Measurements from ENCODE around the gene SLC2A13. TPM values are rescaled to one million over a fixed set of nuclear protein-coding genes. Genes with fewer than 3 reads are reported as not detected.
"Not testable (repeated sequence)": the region's sequence is repeated elsewhere in the genome, so short reads cannot be mapped to it uniquely, and the experiment has no call there.

Gene SLC2A13
- total RNA-seq, 1 experiment from 2014 or later = 15.3 TPM

DNA sequence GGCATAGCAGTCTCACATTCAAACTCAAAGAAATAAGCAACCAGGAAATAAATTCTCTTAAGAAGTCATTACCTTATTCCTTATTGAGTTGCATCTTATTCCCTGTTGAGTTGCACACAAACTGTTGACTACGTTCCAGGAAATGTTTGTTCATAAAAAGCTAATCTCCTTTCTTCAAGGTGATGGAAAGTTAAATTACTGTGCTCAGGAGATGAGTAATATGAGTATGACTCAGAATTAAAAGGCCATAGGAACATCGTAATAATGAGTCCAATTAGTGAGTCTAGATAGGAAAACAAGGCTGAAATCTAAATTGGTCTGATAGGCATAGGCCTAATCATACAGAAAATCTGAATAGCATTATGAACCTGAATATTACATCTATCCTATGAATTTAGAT lies 203.1 kb downstream of the SLC2A13 start:
- no peaks in the 10 kb centered on the region for H3K27me3 Mint-ChIP-seq (ENCODE audit: low read depth)
- no peaks in the 10 kb centered on the region for H3K36me3 Mint-ChIP-seq
- H3K4me1 Mint-ChIP-seq = no peaks in the 10 kb centered on the region
- no peak overlapping the region for H3K27ac Mint-ChIP-seq
- H3K4me3 Mint-ChIP-seq = no peak overlapping the region
- CTCF ChIA-PET = no interaction called here
- DNase-seq (ENCODE audit: low spot score) = no peak
- TF ChIP-seq, protein P1, sequence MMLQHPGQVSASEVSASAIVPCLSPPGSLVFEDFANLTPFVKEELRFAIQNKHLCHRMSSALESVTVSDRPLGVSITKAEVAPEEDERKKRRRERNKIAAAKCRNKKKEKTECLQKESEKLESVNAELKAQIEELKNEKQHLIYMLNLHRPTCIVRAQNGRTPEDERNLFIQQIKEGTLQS (CRISPR knock-in tag; conservative IDR thresholded peaks at IDR 0.05) = no peak
- TF ChIP-seq, protein P2, sequence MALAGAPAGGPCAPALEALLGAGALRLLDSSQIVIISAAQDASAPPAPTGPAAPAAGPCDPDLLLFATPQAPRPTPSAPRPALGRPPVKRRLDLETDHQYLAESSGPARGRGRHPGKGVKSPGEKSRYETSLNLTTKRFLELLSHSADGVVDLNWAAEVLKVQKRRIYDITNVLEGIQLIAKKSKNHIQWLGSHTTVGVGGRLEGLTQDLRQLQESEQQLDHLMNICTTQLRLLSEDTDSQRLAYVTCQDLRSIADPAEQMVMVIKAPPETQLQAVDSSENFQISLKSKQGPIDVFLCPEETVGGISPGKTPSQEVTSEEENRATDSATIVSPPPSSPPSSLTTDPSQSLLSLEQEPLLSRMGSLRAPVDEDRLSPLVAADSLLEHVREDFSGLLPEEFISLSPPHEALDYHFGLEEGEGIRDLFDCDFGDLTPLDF (CRISPR knock-in tag; IDR thresholded peaks at IDR 0.05) = no peak
- no peak for TF ChIP-seq SMAD3 (CRISPR knock-in tag; IDR thresholded peaks at IDR 0.05; ENCODE audit: borderline replicate concordance)
- TF ChIP-seq CBFB (CRISPR knock-in tag; IDR thresholded peaks at IDR 0.05; ENCODE audit: low read depth) = no peak
- TF ChIP-seq CREM (CRISPR knock-in tag; IDR thresholded peaks at IDR 0.05) = no peak
- TF ChIP-seq, protein P3, sequence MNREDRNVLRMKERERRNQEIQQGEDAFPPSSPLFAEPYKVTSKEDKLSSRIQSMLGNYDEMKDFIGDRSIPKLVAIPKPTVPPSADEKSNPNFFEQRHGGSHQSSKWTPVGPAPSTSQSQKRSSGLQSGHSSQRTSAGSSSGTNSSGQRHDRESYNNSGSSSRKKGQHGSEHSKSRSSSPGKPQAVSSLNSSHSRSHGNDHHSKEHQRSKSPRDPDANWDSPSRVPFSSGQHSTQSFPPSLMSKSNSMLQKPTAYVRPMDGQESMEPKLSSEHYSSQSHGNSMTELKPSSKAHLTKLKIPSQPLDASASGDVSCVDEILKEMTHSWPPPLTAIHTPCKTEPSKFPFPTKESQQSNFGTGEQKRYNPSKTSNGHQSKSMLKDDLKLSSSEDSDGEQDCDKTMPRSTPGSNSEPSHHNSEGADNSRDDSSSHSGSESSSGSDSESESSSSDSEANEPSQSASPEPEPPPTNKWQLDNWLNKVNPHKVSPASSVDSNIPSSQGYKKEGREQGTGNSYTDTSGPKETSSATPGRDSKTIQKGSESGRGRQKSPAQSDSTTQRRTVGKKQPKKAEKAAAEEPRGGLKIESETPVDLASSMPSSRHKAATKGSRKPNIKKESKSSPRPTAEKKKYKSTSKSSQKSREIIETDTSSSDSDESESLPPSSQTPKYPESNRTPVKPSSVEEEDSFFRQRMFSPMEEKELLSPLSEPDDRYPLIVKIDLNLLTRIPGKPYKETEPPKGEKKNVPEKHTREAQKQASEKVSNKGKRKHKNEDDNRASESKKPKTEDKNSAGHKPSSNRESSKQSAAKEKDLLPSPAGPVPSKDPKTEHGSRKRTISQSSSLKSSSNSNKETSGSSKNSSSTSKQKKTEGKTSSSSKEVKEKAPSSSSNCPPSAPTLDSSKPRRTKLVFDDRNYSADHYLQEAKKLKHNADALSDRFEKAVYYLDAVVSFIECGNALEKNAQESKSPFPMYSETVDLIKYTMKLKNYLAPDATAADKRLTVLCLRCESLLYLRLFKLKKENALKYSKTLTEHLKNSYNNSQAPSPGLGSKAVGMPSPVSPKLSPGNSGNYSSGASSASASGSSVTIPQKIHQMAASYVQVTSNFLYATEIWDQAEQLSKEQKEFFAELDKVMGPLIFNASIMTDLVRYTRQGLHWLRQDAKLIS (CRISPR knock-in tag; IDR thresholded peaks at IDR 0.05; ENCODE audit: borderline replicate concordance) = no peak
- no peak for TF ChIP-seq EMX1 (CRISPR knock-in tag; IDR thresholded peaks at IDR 0.05)
- H3K9me3 Mint-ChIP-seq = no peaks in the 10 kb centered on the region
- POLR2A ChIA-PET = no interaction called here
- ATAC-seq = no peak

DNA sequence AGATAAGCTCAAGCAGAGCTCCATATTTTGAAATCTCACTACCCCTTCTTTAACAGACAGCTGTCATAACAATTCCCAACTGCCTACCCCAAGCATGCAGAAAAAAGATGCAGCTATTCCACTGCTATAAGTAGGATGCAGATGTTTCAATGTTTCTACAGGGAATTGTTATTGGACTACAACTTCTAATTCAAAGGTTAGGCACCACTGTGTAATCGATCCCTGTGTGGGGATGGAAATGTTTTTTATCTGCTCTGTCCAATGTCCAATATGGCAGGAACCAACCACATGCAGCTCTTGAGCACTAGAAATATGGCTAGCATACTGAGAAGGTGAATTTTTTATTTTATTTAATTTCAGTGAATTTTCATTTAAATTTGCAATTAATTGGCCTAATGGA lies 208.6 kb downstream of the SLC2A13 start:
- CTCF ChIA-PET = no interaction called here
- TF ChIP-seq ATF1 (CRISPR knock-in tag; IDR thresholded peaks at IDR 0.05) = no peak
- TF ChIP-seq, protein P4, sequence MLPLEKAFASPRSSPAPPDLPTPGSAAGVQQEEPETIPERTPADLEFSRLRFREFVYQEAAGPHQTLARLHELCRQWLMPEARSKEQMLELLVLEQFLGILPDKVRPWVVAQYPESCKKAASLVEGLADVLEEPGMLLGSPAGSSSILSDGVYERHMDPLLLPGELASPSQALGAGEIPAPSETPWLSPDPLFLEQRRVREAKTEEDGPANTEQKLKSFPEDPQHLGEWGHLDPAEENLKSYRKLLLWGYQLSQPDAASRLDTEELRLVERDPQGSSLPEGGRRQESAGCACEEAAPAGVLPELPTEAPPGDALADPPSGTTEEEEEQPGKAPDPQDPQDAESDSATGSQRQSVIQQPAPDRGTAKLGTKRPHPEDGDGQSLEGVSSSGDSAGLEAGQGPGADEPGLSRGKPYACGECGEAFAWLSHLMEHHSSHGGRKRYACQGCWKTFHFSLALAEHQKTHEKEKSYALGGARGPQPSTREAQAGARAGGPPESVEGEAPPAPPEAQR (CRISPR knock-in tag; IDR thresholded peaks at IDR 0.05) = no peak
- TF ChIP-seq, protein P5, sequence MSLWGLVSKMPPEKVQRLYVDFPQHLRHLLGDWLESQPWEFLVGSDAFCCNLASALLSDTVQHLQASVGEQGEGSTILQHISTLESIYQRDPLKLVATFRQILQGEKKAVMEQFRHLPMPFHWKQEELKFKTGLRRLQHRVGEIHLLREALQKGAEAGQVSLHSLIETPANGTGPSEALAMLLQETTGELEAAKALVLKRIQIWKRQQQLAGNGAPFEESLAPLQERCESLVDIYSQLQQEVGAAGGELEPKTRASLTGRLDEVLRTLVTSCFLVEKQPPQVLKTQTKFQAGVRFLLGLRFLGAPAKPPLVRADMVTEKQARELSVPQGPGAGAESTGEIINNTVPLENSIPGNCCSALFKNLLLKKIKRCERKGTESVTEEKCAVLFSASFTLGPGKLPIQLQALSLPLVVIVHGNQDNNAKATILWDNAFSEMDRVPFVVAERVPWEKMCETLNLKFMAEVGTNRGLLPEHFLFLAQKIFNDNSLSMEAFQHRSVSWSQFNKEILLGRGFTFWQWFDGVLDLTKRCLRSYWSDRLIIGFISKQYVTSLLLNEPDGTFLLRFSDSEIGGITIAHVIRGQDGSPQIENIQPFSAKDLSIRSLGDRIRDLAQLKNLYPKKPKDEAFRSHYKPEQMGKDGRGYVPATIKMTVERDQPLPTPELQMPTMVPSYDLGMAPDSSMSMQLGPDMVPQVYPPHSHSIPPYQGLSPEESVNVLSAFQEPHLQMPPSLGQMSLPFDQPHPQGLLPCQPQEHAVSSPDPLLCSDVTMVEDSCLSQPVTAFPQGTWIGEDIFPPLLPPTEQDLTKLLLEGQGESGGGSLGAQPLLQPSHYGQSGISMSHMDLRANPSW (CRISPR knock-in tag; conservative IDR thresholded peaks at IDR 0.05; ENCODE audit: low read depth) = no peak
- POLR2A ChIA-PET = no interaction called here
- no peak for ATAC-seq
- Mint-ChIP-seq H3K4me1 (no peaks in the 10 kb centered on the region), H3K27me3 (ENCODE audit: low read depth) (no peaks in the 10 kb centered on the region), H3K9me3 (peaks cover 11% of the 10 kb centered on the region), H3K27ac (no peak overlapping the region), H3K4me3 (no peak overlapping the region), H3K36me3 (peaks cover 7% of the 10 kb centered on the region)
- no peak for DNase-seq (ENCODE audit: low spot score)

DNA sequence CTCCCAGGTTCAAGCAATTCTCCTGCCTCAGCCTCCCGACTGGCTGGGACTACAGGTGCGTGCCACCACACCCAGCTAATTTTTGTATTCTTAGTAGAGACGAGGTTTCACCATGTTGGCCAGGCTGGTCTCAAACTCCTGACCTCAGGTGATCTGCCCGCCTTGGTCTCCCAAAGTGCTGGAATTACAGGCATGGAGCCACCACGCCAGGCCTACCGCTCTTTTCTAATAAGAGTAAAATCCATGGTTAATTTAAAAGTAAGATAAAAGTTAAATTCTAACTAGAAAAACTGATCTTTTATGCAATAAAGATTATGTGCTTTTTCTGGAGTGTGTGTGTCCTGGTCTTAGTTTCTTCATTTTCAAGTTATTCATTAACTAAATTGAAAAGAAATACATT lies 212.5 kb downstream of the SLC2A13 start:
- peaks cover 11% of the 10 kb centered on the region for H3K9me3 Mint-ChIP-seq
- DNase-seq (ENCODE audit: low spot score); POLR2A ChIA-PET; H3K4me3 Mint-ChIP-seq; H3K27ac Mint-ChIP-seq; H3K27me3 Mint-ChIP-seq (ENCODE audit: low read depth); H3K36me3 Mint-ChIP-seq; ATAC-seq; CTCF ChIA-PET; H3K4me1 Mint-ChIP-seq: not testable (repeated sequence)
